ENCODE data around the gene CRYM. TPM values are rescaled to one million over a fixed set of nuclear protein-coding genes. Genes with fewer than 3 reads are reported as not detected.
"Not testable (repeated sequence)": the region's sequence is repeated elsewhere in the genome, so short reads cannot be mapped to it uniquely, and the experiment has no call there.

The CRYM gene
- total RNA-seq, 2 experiments from 2014 or later: not detected

DNA sequence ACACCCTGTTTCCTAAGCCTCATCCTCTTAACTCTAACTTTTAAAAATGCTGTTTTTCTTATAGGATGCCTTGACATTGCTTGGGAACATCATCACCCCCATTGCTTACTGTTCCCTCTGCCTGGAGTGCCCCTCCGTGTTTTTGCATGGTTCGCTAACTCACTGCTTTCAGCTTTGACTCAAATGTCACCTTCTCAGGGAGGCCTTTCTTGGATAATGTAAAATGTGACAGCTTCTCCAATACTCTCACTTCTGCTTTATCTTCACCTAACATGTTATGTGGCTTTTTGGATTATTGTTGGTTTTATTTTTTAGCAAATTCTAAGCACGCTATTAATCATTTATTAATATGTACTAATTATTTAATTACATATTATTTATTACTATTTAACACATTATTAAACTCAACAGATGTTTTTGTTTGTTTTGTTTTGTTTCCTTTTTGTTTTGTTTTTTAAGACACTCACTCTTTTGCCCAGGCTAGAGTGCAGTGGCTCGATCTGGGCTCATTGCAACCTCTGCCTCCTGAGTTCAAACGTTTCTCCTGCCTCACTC lies 3.8 kb downstream of the CRYM start:
- DNase-seq (no peak), ATAC-seq (no peak)
- CTCF ChIA-PET: no interaction called here
- Mint-ChIP-seq H3K27ac (no peak overlapping the region), H3K4me1 (peaks cover 3% of the 10 kb centered on the region), H3K36me3 (no peaks in the 10 kb centered on the region), H3K4me3 (no peak overlapping the region), H3K27me3 (peaks cover 70% of the 10 kb centered on the region), H3K9me3 (ENCODE audit: low read depth) (no peaks in the 10 kb centered on the region)

DNA sequence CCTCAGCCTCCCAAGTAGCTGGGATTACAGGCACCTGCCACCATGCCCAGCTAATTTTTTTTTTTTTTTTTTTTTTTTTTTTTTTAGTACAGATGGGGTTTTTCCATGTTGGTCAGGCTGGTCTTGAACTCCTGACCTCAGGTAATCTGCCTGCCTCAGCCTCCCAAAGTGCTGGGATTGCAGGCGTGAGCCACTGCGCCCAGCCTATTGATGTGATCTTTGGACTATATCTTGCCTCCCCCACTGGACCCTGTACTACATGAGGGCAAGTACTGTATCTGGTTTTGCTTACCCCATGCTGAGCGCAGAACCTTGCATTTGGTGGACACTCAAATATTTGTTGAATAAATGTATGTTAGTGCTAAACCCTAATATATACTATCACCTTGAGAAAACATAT lies 5.3 kb downstream of the CRYM start:
- not testable (repeated sequence) for DNase-seq; H3K9me3 Mint-ChIP-seq (ENCODE audit: low read depth)

DNA sequence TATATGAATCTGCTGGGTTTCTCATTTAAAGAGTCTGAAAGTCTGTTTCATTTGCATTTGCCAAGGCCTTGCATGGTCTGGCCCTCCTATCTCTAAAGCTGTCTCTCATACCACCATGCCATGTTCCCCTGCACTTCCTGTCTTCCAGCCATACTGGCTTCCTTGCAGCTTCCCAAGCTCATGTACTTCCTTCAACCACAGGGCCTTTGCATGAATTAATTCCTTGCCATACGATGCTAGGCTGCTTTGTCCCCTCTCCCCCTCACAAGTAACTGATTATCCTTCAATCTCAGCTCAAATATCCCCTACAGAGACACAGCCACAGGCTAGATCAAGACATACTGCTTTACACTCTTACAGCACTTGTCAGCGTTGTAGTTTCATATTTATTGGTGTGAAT lies 5.8 kb downstream of the CRYM start:
- no peaks in the 10 kb centered on the region for H3K36me3 Mint-ChIP-seq
- no peaks in the 10 kb centered on the region for H3K4me1 Mint-ChIP-seq
- peaks cover 52% of the 10 kb centered on the region for H3K27me3 Mint-ChIP-seq
- DNase-seq (no peak), ATAC-seq (no peak)
- no peak overlapping the region for H3K27ac Mint-ChIP-seq
- CTCF ChIA-PET: interaction anchor here (0.7 kb wide), 1 partner anchor 27 kb away, joined by 3 read pairs; no protein-coding TSS in a partner anchor
- no peaks in the 10 kb centered on the region for H3K9me3 Mint-ChIP-seq (ENCODE audit: low read depth)
- no peak overlapping the region for H3K4me3 Mint-ChIP-seq

More for the DNA sequence above, 5.3 kb downstream of the CRYM start:
- H3K36me3 Mint-ChIP-seq, H3K27ac Mint-ChIP-seq, CTCF ChIA-PET, H3K4me3 Mint-ChIP-seq, H3K4me1 Mint-ChIP-seq, ATAC-seq: not testable (repeated sequence)
- H3K27me3 Mint-ChIP-seq: peaks cover 55% of the 10 kb centered on the region

DNA sequence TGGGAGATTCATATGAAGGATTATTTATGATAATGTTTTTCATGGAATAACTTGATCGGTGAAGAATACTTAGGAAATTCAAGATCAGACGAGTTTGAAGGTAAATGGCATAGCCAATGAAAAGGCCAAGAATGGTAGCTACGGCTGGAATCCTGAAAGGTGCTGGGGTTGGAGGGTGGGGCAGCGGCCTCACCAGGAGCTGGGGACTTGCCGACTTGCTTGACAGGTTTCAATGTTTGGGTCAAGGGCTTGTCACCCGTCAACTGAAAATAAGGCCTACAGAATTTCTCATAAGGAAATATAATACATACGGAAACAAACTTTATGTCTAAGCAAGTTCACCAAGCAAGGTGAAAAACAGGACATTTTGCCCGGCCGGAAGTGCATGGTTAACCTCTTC lies 9.9 kb downstream of the CRYM start:
- ATAC-seq (no peak), DNase-seq (no peak)
- no peaks in the 10 kb centered on the region for H3K36me3 Mint-ChIP-seq
- H3K4me3 Mint-ChIP-seq: no peak overlapping the region
- H3K9me3 Mint-ChIP-seq (ENCODE audit: low read depth): no peaks in the 10 kb centered on the region
- H3K4me1 Mint-ChIP-seq: no peaks in the 10 kb centered on the region
- CTCF ChIA-PET: no interaction called here
- H3K27ac Mint-ChIP-seq: no peak overlapping the region
- peaks cover 20% of the 10 kb centered on the region for H3K27me3 Mint-ChIP-seq

DNA sequence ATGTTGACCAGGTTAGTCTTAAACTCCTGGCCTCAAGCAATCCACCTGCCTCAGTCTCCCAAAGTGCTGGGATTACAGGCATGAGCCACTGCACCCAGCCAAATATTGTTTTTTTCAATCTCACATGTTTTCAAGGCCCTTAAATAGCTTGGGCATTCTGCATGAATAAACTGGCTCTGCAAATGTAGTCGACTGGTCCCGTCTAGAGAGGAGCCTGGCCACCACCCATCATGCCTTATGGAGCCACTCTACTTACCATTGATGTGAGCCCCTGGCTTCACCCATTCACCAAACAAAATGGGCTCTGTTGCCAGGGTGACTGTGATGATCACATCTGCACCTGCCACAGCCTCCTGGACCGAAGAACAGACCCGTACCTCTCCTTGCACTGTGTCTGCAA lies 10.8 kb downstream of the CRYM start:
- no peaks in the 10 kb centered on the region for H3K4me1 Mint-ChIP-seq
- no peaks in the 10 kb centered on the region for H3K9me3 Mint-ChIP-seq (ENCODE audit: low read depth)
- no peak overlapping the region for H3K27ac Mint-ChIP-seq
- DNase-seq (no peak), ATAC-seq (no peak)
- H3K27me3 Mint-ChIP-seq: peaks cover 15% of the 10 kb centered on the region
- no peak overlapping the region for H3K4me3 Mint-ChIP-seq
- no peaks in the 10 kb centered on the region for H3K36me3 Mint-ChIP-seq
- CTCF ChIA-PET: no interaction called here

DNA sequence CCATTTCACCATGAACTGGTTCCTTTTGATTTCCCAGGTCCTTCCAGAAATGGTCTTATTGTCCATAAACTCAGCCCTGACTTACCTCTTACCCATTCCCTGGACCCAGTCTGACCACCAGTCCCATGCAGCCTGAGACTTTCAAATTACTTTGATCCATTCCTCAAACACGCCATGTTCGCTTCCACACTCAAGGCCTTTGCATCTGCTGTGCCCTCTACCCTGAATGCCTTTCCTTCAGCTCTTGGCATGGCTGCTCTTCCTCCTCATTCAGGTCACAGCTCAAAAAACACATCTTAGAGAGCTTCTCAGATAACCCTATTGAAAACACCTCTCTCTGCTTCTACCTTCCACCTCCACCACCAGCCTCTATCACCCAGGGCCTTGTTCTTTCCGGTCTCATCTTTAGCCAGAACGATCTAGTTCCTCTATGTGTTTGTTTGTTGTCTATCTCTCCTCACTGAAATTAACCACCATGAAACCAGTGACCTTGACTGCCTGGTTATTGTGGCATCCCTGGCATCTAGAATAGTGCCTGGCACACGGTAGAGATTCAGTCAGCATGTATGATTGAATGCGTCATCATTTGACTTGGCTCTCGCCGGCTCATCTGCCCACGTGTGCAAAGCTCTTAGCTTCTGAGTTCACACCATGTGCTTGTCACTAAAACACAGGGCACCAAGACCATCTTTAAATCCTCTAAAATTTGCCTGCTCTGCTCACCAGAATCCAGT lies 12.8 kb downstream of the CRYM start:
- H3K4me1 Mint-ChIP-seq: no peaks in the 10 kb centered on the region
- no peak overlapping the region for H3K27ac Mint-ChIP-seq
- H3K36me3 Mint-ChIP-seq: no peaks in the 10 kb centered on the region
- H3K27me3 Mint-ChIP-seq: peaks cover 2% of the 10 kb centered on the region
- H3K4me3 Mint-ChIP-seq: no peak overlapping the region
- ATAC-seq (no peak), DNase-seq (no peak)
- CTCF ChIA-PET: interaction anchor here (1.8 kb wide), 1 partner anchor 11 kb away, joined by 5 read pairs; no protein-coding TSS in a partner anchor
- H3K9me3 Mint-ChIP-seq (ENCODE audit: low read depth): no peaks in the 10 kb centered on the region

DNA sequence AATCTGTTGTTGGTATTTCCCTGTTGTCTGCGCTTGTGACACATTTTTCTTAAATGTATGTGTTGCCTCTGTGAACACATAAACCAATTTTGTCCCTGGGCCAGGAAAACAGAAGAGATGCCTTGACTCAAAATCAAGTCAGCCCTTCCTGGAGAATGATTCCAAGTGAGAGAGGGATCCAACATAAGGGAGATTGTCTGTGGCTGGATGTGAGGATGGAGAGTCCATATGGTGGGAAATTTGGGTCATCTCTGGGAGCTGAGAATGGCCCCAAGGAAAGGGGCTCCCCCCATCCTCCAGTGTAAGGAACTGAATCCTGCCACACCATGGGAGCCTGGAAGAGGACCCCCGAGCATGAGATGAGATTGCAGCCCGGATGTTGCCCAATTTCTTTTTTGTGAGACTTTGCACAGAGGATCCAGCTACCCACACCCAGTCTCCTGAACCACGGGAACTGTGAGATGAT lies 13.5 kb downstream of the CRYM start:
- ATAC-seq: no peak
- no peaks in the 10 kb centered on the region for H3K9me3 Mint-ChIP-seq (ENCODE audit: low read depth)
- H3K36me3 Mint-ChIP-seq: no peaks in the 10 kb centered on the region
- H3K27ac Mint-ChIP-seq: no peak overlapping the region
- CTCF ChIA-PET: interaction anchor here (1.8 kb wide), 1 partner anchor 12 kb away, joined by 5 read pairs; no protein-coding TSS in a partner anchor
- H3K4me3 Mint-ChIP-seq: no peak overlapping the region
- DNase-seq: no peak
- H3K27me3 Mint-ChIP-seq: peaks cover 7% of the 10 kb centered on the region
- no peaks in the 10 kb centered on the region for H3K4me1 Mint-ChIP-seq

DNA sequence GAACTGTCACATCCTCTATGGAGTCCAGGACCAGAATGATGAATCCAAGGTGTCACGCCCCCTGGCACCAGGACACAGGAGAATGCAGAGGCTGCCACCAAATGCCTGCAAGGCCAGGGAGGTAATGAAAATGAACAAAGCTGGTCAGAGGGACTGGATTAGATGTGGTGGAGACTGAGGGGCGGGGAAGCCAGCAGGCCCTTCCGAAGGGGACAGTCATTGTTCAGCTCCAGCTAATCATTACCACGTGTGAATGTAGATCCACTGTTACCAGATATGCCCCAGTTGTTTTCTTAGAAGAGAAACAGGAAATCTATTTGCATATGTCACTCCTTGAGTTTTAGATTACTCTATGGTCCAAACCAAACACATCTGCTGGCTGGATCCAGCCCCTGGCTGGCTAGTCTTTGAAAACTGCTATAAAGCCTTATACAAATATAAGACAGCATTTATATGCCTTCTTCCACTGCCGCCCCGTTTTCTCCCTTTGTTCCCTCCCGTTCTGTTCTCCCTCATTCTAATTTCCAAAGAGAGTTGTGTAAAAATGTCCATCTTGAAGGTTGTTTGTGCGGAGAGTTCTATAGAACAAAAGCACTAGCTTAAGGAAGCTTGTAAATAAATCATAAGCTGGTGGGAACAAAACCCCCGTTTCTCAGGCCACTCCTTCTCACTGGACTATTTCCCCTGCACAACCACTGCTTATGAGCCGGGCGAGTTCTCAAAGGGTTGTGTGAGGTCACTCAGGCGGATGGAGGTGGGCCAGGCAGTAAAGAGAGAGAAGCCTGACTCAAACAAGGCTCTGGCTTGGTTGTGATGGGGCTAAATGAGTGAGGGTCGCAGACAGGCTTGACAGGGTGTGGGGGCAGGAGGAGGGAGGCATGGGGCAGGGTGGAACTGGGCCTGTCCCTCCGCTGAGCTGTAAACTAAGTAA lies 14.2 kb downstream of the CRYM start:
- Mint-ChIP-seq H3K27ac (no peak overlapping the region), H3K27me3 (peaks cover 9% of the 10 kb centered on the region), H3K9me3 (ENCODE audit: low read depth) (no peaks in the 10 kb centered on the region), H3K4me3 (no peak overlapping the region), H3K4me1 (no peaks in the 10 kb centered on the region), H3K36me3 (no peaks in the 10 kb centered on the region)
- DNase-seq (no peak), ATAC-seq (no peak)
- CTCF ChIA-PET: no interaction called here

DNA sequence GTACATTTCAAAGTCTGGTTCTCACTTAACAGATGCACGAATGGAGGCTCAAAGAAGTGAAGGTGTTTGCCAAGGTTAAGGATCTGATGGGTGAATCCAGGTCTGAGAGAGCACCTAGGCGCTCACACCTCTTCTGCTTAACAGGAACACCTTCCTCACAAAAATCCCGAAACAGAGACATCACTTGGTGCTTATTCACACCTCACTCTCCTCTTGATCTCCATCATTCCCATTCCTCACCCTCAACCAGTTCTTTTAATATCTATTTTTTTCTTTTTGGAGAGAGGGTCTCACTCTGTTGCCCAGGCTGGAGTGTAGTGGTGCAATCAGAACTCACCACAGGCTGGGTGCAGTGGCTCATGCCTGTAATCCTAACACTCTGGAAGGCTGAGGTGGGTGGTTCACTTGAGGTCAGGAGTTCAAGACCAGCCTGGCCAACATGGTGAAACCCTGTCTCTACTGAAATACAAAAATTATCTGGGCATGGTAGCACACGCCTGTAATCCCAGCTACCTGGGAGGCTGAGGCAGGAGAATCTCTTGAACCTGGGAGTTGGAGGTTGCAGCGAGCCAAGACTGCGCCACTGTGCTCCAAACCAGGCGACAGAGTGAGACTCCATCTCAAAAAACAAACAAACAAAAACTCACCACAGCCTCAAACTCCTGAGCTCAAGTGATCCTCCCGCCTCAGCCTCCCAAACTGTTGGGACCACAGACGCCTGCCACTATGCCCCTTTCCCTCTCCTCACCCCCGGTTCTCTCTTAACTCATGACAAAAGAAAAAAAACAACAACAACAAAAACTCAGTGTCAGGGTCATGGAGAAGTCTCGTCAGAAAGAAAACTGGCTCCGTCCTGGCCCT lies 15.1 kb downstream of the CRYM start:
- H3K9me3 Mint-ChIP-seq (ENCODE audit: low read depth): no peaks in the 10 kb centered on the region
- no peaks in the 10 kb centered on the region for H3K4me1 Mint-ChIP-seq
- no peak overlapping the region for H3K27ac Mint-ChIP-seq
- peaks cover 12% of the 10 kb centered on the region for H3K27me3 Mint-ChIP-seq
- no peak for ATAC-seq
- DNase-seq: no peak
- no peak overlapping the region for H3K4me3 Mint-ChIP-seq
- H3K36me3 Mint-ChIP-seq: no peaks in the 10 kb centered on the region
- CTCF ChIA-PET: no interaction called here

DNA sequence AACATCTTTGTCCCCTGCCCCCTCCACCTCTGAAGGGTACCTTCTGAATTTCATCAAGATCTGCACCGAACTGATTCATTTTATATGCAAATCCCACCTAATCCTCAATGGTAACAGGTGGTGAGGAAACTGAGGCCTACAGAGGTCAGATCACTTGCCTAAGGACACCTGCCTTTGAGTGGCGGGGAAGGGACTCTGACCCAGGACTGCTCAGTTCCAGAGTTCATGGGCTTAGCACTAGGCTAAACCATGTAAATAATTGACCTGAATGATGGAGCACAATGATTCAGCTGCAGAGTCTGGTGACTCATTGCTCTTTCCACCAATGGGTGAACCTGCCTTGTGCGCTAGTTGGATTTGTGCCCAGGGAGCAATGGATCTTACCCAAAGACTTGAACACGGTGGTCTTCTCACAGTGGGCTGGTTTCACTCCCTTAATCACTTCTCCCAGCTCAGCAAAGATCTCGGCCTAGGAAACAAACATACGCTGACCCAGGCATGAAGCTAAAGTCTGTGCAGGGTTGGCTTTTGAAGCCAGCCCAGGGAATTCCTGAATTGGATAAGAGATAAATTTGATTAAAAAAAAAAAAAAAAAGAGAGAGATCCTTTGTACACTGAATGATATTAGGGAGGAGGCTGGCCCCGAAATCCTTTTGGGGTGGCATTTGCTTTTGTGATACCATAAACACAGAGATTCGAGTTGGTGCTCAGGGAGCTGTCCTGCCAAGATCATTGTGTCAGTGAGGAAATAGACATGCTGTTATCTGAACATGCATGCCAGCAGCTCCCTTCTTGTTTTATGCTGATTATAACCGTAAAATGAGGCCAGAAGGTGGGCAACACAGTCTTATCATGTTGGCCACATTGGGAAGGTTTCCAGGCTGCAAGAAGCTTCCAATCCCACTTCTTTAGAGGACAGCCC lies 17.0 kb downstream of the CRYM start:
- no peaks in the 10 kb centered on the region for H3K9me3 Mint-ChIP-seq (ENCODE audit: low read depth)
- DNase-seq (no peak), ATAC-seq (no peak)
- no peak overlapping the region for H3K27ac Mint-ChIP-seq
- CTCF ChIA-PET: interaction anchor here (0.6 kb wide), 1 partner anchor 816 kb away, joined by 3 read pairs; no protein-coding TSS in a partner anchor
- H3K4me3 Mint-ChIP-seq: no peak overlapping the region
- H3K4me1 Mint-ChIP-seq: no peaks in the 10 kb centered on the region
- no peaks in the 10 kb centered on the region for H3K36me3 Mint-ChIP-seq
- peaks cover 12% of the 10 kb centered on the region for H3K27me3 Mint-ChIP-seq

DNA sequence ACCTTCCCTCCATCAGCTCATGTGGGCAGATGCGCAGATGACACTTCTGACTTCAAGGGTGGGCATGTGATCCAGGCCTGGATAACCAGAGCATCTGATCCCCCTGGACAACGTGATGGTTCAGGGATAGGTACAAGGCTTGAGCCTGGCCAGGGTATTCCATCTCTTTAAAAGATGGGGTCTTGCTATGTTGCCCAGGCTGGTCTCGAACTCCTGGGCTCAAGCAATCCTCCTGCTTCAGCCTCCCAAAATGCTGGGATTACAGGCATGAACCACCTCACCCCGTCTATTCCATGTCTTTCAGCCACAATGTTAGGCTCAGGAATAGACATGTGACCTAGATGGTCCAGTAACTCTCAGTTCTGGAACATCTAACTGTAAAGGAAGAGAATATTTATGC lies 20.8 kb downstream of the CRYM start:
- CTCF ChIA-PET: no interaction called here
- Mint-ChIP-seq H3K27ac (no peak overlapping the region), H3K9me3 (ENCODE audit: low read depth) (no peaks in the 10 kb centered on the region), H3K36me3 (no peaks in the 10 kb centered on the region), H3K4me3 (no peak overlapping the region), H3K4me1 (no peaks in the 10 kb centered on the region), H3K27me3 (peaks cover 25% of the 10 kb centered on the region)
- DNase-seq (no peak), ATAC-seq (no peak)

DNA sequence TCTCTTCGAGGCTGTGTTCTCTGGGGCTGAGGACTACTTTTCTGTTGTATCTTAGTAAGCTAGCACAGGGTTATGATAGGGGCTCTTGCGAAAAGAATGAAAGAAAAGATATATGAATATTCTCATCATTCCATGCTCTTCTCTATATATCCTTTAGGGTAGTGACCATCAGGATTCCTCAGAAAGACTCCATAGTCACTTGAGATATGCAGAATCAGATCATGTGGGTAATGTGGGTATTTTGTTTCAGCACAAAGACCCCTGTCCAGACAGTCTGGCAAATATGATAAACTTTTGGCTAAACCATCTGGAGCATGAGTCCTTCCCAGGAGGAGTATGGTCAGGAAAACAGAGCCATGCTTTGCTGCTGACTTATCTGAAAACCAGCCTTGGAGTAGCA lies 21.5 kb downstream of the CRYM start:
- Mint-ChIP-seq H3K9me3 (ENCODE audit: low read depth) (no peaks in the 10 kb centered on the region), H3K27ac (no peak overlapping the region), H3K4me1 (no peaks in the 10 kb centered on the region), H3K36me3 (no peaks in the 10 kb centered on the region), H3K27me3 (peaks cover 25% of the 10 kb centered on the region), H3K4me3 (no peak overlapping the region)
- DNase-seq (no peak), ATAC-seq (no peak)
- CTCF ChIA-PET: no interaction called here
